ENCODE data around the gene TOMT. TPM values are rescaled to one million over a fixed set of nuclear protein-coding genes. Genes with fewer than 3 reads are reported as not detected.
"Not testable (repeated sequence)": the region's sequence is repeated elsewhere in the genome, so short reads cannot be mapped to it uniquely, and the experiment has no call there.

Gene TOMT
- total RNA-seq, 2 donors from 2014 or later = 0.45 TPM; not detected in 1

- no peak for ATAC-seq
- Mint-ChIP-seq H3K27ac (no peak overlapping the region), H3K36me3 (no peaks in the 10 kb centered on the region), H3K4me1 (ENCODE audit: low read depth in 2 of 2) (peaks cover 4 to 18% of the 10 kb centered on the region in 2 donors), H3K27me3 (peaks cover 11 to 14% of the 10 kb centered on the region in 2 donors), H3K9me3 (no peaks in the 10 kb centered on the region), H3K4me3 (no peak overlapping the region)
- no peak for DNase-seq (ENCODE audit: low spot score)
Observed at GRCh38 chr11:72144807-72145565, 39.3 kb downstream of the TOMT start.

DNA sequence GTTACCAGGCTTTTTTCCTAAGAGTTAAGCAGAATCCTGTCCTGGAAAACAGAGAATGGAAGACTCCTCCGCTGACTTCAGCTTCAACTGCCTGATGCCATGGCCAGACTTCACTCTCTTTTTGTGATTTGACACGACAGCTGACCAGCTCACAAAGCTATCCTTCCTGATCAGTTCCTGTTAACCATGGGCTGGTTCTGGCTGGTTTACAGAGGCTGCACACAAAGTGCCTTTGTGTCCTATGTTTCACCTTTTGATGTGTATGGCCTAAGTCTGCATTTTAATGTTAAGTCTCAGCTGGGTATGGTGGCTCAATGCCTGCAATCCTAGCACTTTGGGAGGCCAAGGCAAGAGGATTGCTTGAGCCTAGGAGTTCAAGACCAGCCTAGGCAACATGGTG, 40.9 kb downstream of the TOMT start:
- no peak for ATAC-seq
- Mint-ChIP-seq H3K27ac (no peak overlapping the region), H3K4me3 (no peak overlapping the region)

GRCh38 chr11:72150882-72151281, 45.2 kb downstream of the TOMT start:
- Mint-ChIP-seq H3K4me3 (no peak overlapping the region), H3K27me3 (peaks cover 0 to 4% of the 10 kb centered on the region in 2 donors), H3K27ac (no peak overlapping the region), H3K36me3 (no peaks in the 10 kb centered on the region), H3K9me3 (no peaks in the 10 kb centered on the region), H3K4me1 (ENCODE audit: low read depth in 2 of 2) (no peaks in the 10 kb centered on the region)
- DNase-seq (ENCODE audit: low spot score) = no peak
- ATAC-seq = no peak

More for the DNA sequence above, 40.9 kb downstream of the TOMT start:
- no peaks in the 10 kb centered on the region for H3K36me3 Mint-ChIP-seq
- DNase-seq (ENCODE audit: low spot score) = no peak
- H3K27me3 Mint-ChIP-seq = peaks cover 4 to 6% of the 10 kb centered on the region in 2 donors
- no peaks in the 10 kb centered on the region for H3K9me3 Mint-ChIP-seq
- H3K4me1 Mint-ChIP-seq (ENCODE audit: low read depth in 2 of 2) = peaks cover 4 to 8% of the 10 kb centered on the region in 2 donors

GRCh38 chr11:72153874-72154273, 48.1 kb downstream of the TOMT start:
- H3K4me1 Mint-ChIP-seq (ENCODE audit: low read depth in 2 of 2); H3K4me3 Mint-ChIP-seq; H3K27ac Mint-ChIP-seq: not testable (repeated sequence)

DNA sequence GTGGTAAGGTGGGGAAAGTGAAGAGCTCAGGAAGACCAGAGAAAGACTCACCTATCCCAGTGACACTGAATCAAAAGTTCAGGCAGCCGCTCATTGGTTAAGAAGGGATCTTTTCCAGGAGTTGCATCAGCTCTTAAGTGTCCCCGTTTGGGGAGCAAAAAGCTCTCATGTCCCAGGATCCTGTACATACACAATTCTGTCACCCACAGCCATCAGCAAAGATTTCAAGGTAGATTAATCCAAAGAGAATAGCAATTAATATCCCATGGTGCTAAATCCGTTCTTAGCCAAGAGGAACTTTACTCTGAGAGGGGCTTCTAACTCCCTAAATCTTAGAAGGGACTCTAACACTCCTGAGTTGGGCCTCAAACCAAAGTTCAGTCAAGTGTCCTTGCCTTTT, 49.1 kb downstream of the TOMT start:
- no peaks in the 10 kb centered on the region for H3K36me3 Mint-ChIP-seq
- no peaks in the 10 kb centered on the region for H3K4me1 Mint-ChIP-seq (ENCODE audit: low read depth in 2 of 2)
- H3K4me3 Mint-ChIP-seq = no peak overlapping the region
- DNase-seq (ENCODE audit: low spot score) (no peak), ATAC-seq (no peak)
- no peak overlapping the region for H3K27ac Mint-ChIP-seq
- no peaks in the 10 kb centered on the region for H3K9me3 Mint-ChIP-seq
- peaks cover 12 to 15% of the 10 kb centered on the region in 2 donors for H3K27me3 Mint-ChIP-seq

More at GRCh38 chr11:72153874-72154273, 48.1 kb downstream of the TOMT start:
- H3K27me3 Mint-ChIP-seq; DNase-seq (ENCODE audit: low spot score); H3K9me3 Mint-ChIP-seq; H3K36me3 Mint-ChIP-seq; ATAC-seq: not testable (repeated sequence)

- H3K36me3 Mint-ChIP-seq = no peaks in the 10 kb centered on the region
Observed at GRCh38 chr11:72155751-72156150, 50.0 kb downstream of the TOMT start.

GRCh38 chr11:72157131-72157530, 51.4 kb downstream of the TOMT start:
- Mint-ChIP-seq H3K27ac (no peak overlapping the region), H3K4me1 (ENCODE audit: low read depth in 2 of 2) (no peaks in the 10 kb centered on the region), H3K36me3 (no peaks in the 10 kb centered on the region), H3K4me3 (no peak overlapping the region), H3K9me3 (no peaks in the 10 kb centered on the region), H3K27me3 (peaks cover 21 to 32% of the 10 kb centered on the region in 2 donors)
- DNase-seq (ENCODE audit: low spot score) (no peak), ATAC-seq (no peak)

More at GRCh38 chr11:72155751-72156150, 50.0 kb downstream of the TOMT start:
- ATAC-seq (no peak), DNase-seq (ENCODE audit: low spot score) (no peak)
- Mint-ChIP-seq H3K4me1 (ENCODE audit: low read depth in 2 of 2) (no peaks in the 10 kb centered on the region), H3K27me3 (peaks cover 16 to 18% of the 10 kb centered on the region in 2 donors), H3K4me3 (no peak overlapping the region), H3K27ac (no peak overlapping the region), H3K9me3 (no peaks in the 10 kb centered on the region)

Other genes with a start within 250 kb of the TOMT start
- not detected for gene DEFB131B, start 227.5 kb upstream of the TOMT start, total RNA-seq
- gene XNDC1N, start 177.3 kb upstream of the TOMT start, total RNA-seq = 10 to 100 TPM in 1 of 2 donors, 1 to 10 TPM in 1; 9.5 to 29.0 TPM
- 10 to 100 TPM; 34.4 to 45.5 TPM for gene RNF121, start 176.9 kb upstream of the TOMT start, total RNA-seq
- 10 to 100 TPM; 16.5 to 20.6 TPM for gene IL18BP, start 107.0 kb upstream of the TOMT start, total RNA-seq
- gene NUMA1, start 25.4 kb upstream of the TOMT start, total RNA-seq = 100 to 1,000 TPM; 181 to 216 TPM
- 1 to 10 TPM; 3.5 to 7.2 TPM for gene LRRC51, start 25.1 kb upstream of the TOMT start, total RNA-seq
- 10 to 100 TPM; 65.7 to 66.9 TPM for gene LAMTOR1, start 2.6 kb upstream of the TOMT start, total RNA-seq
- gene ANAPC15, start 6.8 kb downstream of the TOMT start, total RNA-seq = 10 to 100 TPM; 37.4 to 37.7 TPM
- gene FOLR3, start 29.8 kb downstream of the TOMT start, total RNA-seq = not detected
- gene FOLR1, start 86.2 kb downstream of the TOMT start, total RNA-seq = not detected
- gene FOLR2, start 110.9 kb downstream of the TOMT start, total RNA-seq = not detected
- 100 to 1,000 TPM; 113 to 176 TPM for gene INPPL1, start 118.8 kb downstream of the TOMT start, total RNA-seq
- not detected for gene PHOX2A, start 138.3 kb downstream of the TOMT start, total RNA-seq

Data from natural killer cell treated with Interleukin-12 subunit alpha and Interleukin-12 subunit beta and Interleukin-15 and Interleukin-18, amount 100 ng/mL, for 72 hours (primary cell).